Endothelial cell (in vitro differentiated cells): ENCODE results near the gene CELA2B. TPM values are rescaled to one million over a fixed set of nuclear protein-coding genes. Genes with fewer than 3 reads are reported as not detected.
"Not testable (repeated sequence)": the region's sequence is repeated elsewhere in the genome, so short reads cannot be mapped to it uniquely, and the experiment has no call there.

Experiments used
- DNase-seq: peaks from one replicate; pipeline ENCODE4 v3.0.0; 2021; ENCODE audit warnings: low spot score
- H3K27ac Mint-ChIP-seq: one replicate; pipeline ENCODE4 v1.8.0; 2021; ENCODE audit warnings: mixed read lengths, inconsistent platforms; ENCODE audit not compliant: unreplicated experiment
- H3K27me3 Mint-ChIP-seq: one replicate; pipeline ENCODE4 v1.8.0; 2021; ENCODE audit warnings: mild to moderate bottlenecking, moderate library complexity, mixed read lengths, inconsistent platforms; ENCODE audit not compliant: unreplicated experiment
- H3K36me3 Mint-ChIP-seq: one replicate; pipeline ENCODE4 v1.8.0; 2021; ENCODE audit warnings: mild to moderate bottlenecking, low read depth, mixed read lengths, inconsistent platforms; ENCODE audit not compliant: unreplicated experiment
- H3K4me1 Mint-ChIP-seq: one replicate; pipeline ENCODE4 v1.8.0; 2021; ENCODE audit warnings: mild to moderate bottlenecking, mixed read lengths, inconsistent platforms; ENCODE audit not compliant: unreplicated experiment
- H3K4me3 Mint-ChIP-seq: one replicate; pipeline ENCODE4 v1.8.0; 2021; ENCODE audit warnings: mild to moderate bottlenecking, mixed read lengths, inconsistent platforms; ENCODE audit not compliant: unreplicated experiment
- H3K9me3 Mint-ChIP-seq: one replicate; pipeline ENCODE4 v1.8.0; 2021; ENCODE audit warnings: mixed read lengths, inconsistent platforms; ENCODE audit not compliant: unreplicated experiment
- CTCF ChIP-seq: fragments of 200-600 bp; sonication (generic); IDR thresholded peaks from one replicate; pipeline ENCODE4 v1.5.0; 2021; ENCODE audit warnings: antibody characterized with exemption; ENCODE audit not compliant: unreplicated experiment
- total RNA-seq: library from RNA; stranded (reverse); fragmentation: NEBNext Ultra II Directional; extraction: Animal tissue kit (Norgen Biotek cat#: 25700); gene quantifications from one replicate; pipeline ENCODE4 v1.2.1, GENCODE V29; 2021; ENCODE audit not compliant: unreplicated experiment

The CELA2B gene
- total RNA-seq, 1 donor from 2014 or later = not detected

DNA sequence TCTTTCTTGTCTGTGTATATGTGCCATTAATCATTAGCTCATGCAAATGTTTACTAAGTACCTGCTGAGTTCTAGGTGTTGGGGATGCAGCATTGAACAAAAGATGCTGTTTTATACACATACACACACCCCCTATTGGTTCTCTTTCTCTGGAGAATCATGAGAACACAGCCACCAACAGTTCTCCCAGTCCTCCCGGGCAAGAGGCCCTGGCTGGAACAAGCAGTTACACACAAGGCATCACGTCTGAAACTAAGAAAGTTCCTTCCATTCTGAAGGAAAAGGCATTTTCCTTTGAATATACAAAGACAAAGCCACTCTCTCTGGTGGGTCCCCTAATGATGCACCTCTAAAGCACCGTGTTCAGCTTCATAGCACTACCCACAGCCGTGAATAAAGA, 37.3 kb downstream of the CELA2B start:
- TF ChIP-seq CTCF = no peak
- peak overlapping the region; percentile 16 for H3K27ac Mint-ChIP-seq

GRCh38 chr1:15513919-15514318, 38.0 kb downstream of the CELA2B start:
- H3K36me3 Mint-ChIP-seq = peaks cover 16% of the 10 kb centered on the region
- H3K9me3 Mint-ChIP-seq = no peaks in the 10 kb centered on the region
- H3K4me3 Mint-ChIP-seq = no peak overlapping the region
- H3K27ac Mint-ChIP-seq = no peak overlapping the region
- H3K4me1 Mint-ChIP-seq = peaks cover 12% of the 10 kb centered on the region
- DNase-seq = no peak
- H3K27me3 Mint-ChIP-seq = peaks cover 3% of the 10 kb centered on the region
- TF ChIP-seq CTCF = no peak

More for the DNA sequence above, 37.3 kb downstream of the CELA2B start:
- peaks cover 12% of the 10 kb centered on the region for H3K4me1 Mint-ChIP-seq
- no peak for DNase-seq
- no peaks in the 10 kb centered on the region for H3K9me3 Mint-ChIP-seq
- H3K4me3 Mint-ChIP-seq = no peak overlapping the region
- peaks cover 3% of the 10 kb centered on the region for H3K27me3 Mint-ChIP-seq
- peaks cover 16% of the 10 kb centered on the region for H3K36me3 Mint-ChIP-seq

GRCh38 chr1:15514557-15514956, 38.7 kb downstream of the CELA2B start:
- peaks cover 19% of the 10 kb centered on the region for H3K36me3 Mint-ChIP-seq
- H3K4me1 Mint-ChIP-seq, H3K27me3 Mint-ChIP-seq, H3K27ac Mint-ChIP-seq, H3K9me3 Mint-ChIP-seq, H3K4me3 Mint-ChIP-seq, DNase-seq: not testable (repeated sequence)

GRCh38 chr1:15515022-15515663, 39.2 kb downstream of the CELA2B start:
- Mint-ChIP-seq H3K4me3 (no peak overlapping the region), H3K36me3 (peaks cover 19% of the 10 kb centered on the region), H3K27me3 (peaks cover 3% of the 10 kb centered on the region), H3K27ac (peak overlapping the region; percentile 87), H3K4me1 (peaks cover 10% of the 10 kb centered on the region), H3K9me3 (no peaks in the 10 kb centered on the region)
- TF ChIP-seq CTCF = no peak
- DNase-seq = no peak

DNA sequence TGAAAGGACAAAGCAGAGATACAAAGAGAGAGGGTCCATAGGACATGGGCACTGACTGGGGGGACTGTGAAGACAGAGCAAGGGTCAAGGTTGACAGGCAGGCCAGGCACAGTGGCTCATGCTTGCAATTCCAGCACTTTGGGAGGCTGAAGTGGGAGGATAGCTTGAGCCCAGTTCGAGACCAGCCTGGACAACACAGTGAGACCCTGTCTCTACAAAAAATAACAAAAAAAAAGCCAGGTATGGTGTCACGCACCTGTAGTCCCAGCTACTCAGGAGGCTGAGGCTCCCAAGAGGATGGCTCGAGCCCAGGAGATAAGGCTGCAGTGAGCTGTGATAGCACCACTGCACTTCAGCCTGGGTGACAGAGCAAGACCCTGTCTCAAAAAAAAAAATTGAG, 43.7 kb downstream of the CELA2B start:
- no peaks in the 10 kb centered on the region for H3K9me3 Mint-ChIP-seq
- DNase-seq = no peak
- H3K27me3 Mint-ChIP-seq = no peaks in the 10 kb centered on the region
- H3K4me3 Mint-ChIP-seq = no peak overlapping the region
- no peak overlapping the region for H3K27ac Mint-ChIP-seq
- H3K4me1 Mint-ChIP-seq = peaks cover 17% of the 10 kb centered on the region
- H3K36me3 Mint-ChIP-seq = peaks cover 13% of the 10 kb centered on the region
- TF ChIP-seq CTCF = no peak

DNA sequence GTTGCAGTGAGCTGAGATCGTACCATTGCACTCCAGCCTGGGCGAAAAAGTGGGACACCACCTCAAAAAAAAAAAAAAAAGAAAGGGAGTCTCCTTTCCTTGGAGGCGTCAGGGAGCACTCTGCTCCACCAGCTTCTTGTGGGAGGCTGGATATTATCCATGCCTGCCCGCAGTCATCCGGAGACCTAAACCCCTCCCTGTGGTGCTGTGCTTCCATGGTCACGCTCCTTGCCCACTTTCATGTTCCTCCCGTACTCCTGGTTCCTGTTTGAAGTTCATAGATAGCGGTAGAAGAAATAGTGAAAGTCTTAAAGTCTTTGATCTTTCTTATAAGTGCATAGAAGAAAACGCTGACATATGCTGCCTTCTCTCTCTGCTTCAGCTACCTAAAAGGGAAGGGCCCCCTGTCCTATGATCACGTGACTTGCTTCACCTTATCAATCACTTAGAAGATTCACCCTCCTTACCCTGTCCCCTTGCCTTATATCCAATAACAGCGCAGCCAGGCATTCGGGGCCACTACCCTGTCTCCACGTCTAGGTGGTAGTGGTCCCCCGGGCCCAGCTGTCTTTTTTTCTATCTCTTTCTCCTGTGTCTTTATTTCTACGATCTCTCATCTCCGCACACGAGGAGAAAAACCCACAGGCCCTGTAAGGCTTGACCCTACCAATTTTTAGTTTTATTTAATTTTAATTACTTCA, 45.5 kb downstream of the CELA2B start:
- DNase-seq, H3K4me3 Mint-ChIP-seq, H3K9me3 Mint-ChIP-seq, H3K27ac Mint-ChIP-seq: not testable (repeated sequence)
- Mint-ChIP-seq H3K4me1 (peaks cover 20% of the 10 kb centered on the region), H3K36me3 (peaks cover 13% of the 10 kb centered on the region), H3K27me3 (peaks cover 11% of the 10 kb centered on the region)
